ENCODE results near the gene TBX2.

GRCh38 chr17:61431594-61432311 lies 32.1 kb downstream of the TBX2 start:
- TF ChIP-seq CTCF (IDR thresholded peaks at IDR 0.05) (no peak), EP300 (IDR thresholded peaks at IDR 0.05) (no peak), POLR2AphosphoS5 (IDR thresholded peaks at IDR 0.05) (no peak)
